ENCODE measurements around the gene AKAP10.

DNA sequence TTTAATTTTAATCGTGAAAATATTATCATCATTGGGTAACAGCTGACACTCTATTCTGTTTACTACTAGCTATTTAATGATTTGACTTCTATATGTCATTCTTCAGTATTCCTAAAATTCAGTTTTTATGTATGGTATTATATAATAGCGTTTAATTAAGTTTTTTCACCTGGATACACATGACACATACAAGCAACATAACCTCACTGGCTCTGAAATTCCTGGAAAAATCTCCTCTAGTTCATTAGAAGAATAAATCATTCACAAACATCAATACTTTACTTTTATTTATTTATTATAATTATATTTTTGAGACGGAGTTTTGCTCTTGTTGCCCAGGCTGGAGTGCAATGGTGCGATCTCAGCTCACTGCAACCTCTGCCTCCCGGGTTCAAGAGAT lies 44.0 kb downstream of the AKAP10 start:
- TF ChIP-seq CTCF (IDR thresholded peaks at IDR 0.05; ENCODE audit: low read length) (no peak), EZH2phosphoT487 (IDR thresholded peaks at IDR 0.05; ENCODE audit: low read length) (no peak)

Measured in MM.1S (cell line).